HG02678 (cell line): ENCODE data around the gene HDAC9.
A peak's percentile ranks its signal among the peaks of the same experiment; 100 is the strongest.
"Not testable (repeated sequence)": the region's sequence is repeated elsewhere in the genome, so short reads cannot be mapped to it uniquely, and the experiment has no call there.

ENCODE experiments used
- ATAC-seq: cut with Tn5 transposase; IDR thresholded peaks from one replicate; pipeline ENCODE4 v1.9.1; 2021; ENCODE audit warnings: mild to moderate bottlenecking, moderate library complexity; ENCODE audit not compliant: unreplicated experiment

HDAC9 gene

DNA sequence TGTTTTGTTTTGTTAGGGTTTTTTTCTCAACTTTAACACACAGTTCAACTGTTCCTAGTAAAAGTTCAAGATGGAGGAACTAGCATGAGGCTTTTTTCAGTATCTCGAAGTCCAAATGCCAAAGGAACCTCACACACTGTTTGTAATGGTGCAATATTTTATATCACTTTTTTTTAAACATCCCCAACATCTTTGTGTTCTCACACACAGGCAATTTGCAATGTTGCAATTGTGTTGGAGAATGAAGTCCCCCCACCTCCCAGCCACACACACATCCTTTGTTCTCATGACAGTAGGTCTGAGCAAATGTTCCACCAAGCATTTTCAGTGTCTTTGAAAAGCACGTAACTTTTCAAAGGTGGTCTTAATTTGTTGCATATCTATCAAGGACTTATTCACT lies 501.0 kb downstream of the HDAC9 start:
- no peak for ATAC-seq

DNA sequence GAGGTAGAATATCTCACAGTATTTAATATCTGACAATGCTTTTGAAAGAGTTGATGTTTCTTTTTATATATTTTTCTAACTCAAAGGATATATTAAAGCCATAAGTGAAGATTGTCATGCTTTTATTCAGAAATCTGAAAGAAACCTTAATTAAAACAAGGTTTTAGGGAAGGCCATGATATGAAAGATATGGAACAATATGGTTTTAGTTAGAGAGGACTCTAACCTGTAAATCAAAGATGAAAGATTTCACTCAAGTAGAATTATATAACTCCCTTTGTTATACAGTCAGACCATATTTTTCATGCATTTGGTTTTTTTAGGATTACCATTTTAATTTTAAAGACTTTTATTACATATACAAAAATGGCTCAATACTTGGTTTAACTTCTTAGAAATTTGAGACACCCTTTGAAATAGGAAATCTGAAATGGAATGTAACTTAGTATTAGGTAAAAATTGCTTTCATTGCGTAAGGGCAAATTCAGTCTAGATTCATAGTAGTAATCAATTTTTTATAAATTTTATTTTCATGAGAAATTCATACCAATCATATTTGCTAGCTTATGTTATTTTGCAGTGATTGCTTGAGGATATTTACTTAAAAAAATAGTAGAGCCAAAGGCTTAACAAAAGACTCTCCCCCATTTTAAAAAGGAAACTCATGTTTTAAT lies 502.1 kb downstream of the HDAC9 start:
- no peak for ATAC-seq

DNA sequence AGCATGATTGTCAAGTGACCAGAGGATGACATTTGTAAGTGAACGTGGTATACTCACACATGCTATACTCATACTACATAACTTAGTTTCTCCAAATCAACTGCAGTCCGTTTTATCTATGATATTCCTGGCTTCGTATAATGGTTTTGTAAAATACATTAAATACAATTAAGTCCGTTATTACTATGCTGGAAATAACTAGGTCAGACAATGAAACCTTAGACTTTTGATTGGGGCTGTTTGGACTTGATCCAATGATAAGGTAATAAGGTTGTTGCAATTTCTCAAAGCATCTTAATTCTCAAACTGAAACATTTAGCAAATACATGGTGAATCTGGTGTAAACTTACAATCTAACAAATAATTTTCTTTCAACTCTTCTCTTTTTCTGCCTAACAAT lies 504.9 kb downstream of the HDAC9 start:
- ATAC-seq = no peak

DNA sequence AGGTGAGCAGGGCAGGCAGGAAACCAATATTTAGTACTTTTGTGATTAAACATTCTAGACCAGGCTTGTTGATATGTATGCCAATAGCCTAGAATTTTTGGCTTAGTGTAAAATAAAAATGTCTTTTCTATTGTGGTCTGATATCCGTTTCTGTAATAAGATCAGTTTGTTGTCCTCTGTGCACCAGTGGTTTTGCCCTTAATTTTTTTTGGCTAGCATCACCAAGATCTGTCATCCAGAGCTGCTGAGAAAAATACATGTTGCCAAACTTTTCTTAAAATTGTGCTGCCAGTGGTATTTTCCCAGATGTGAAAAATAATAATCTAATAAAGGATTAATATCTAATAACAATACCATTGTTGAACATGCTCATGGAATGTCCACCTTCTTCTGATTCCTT lies 506.3 kb downstream of the HDAC9 start:
- no peak for ATAC-seq

DNA sequence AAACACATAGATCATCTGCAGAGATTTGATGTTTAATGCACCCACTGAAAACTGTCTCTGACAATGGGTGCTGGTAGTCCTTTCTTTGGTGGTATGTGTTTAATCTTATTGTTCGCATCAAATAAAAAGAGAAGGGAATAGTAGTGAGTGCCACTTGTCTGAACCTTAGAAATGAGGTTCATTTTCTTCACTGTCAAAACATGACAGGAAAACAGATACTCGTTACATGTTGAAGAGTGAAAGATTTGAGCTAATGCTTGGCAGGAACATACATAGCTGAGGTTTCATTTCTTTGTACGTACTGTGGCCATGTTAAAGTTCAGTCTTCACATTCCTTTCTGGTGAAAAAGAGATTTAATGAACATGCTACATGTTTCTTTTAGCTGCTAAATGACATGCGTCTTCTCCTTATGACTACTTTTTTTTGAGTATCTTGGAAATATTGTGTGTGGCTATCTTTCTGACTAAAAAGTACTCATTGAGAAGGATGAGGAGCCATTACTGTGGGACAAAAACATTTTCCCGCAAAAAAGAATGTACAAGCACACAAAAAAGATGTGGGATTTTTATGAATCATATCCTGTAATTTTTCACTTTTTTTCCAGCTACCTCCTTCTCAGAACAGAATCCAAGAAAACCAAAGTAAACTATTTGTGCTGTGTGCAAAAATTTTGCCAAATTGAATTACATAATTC lies 513.8 kb downstream of the HDAC9 start:
- no peak for ATAC-seq

DNA sequence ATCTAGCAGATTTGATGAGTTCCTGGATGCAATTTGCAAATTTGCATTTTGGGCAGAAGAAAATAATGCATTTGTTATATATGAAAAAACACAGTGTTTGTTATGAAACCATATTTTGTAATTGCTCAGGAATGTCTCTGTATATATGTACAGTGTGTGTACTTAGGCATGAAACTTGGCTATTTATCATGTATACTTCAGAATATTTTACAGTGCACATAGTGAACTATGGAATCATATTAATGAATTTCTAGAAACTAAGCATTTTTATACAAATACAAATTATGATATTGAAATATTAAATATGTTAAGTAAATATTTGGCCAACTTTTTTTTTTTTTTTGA lies 514.4 kb downstream of the HDAC9 start:
- no peak for ATAC-seq

DNA sequence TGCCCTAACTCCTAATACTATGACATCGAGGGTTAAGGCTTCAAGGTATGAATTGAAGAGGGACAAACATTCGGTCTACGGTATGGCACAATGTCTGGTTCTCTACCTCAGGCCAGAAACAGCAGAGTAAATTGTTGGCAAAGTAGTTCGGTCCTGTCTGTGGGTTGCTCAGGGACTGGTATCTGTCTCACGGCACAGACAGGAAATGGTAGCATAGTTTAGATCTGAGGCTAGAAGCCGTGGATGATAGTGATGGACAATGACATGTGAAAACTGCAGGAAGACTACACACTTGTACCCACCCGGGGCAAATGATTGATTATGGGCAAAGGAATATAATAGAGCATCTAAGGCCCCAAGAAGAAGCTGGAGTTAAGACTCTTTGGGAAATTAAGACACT lies 515.7 kb downstream of the HDAC9 start:
- ATAC-seq = no peak

DNA sequence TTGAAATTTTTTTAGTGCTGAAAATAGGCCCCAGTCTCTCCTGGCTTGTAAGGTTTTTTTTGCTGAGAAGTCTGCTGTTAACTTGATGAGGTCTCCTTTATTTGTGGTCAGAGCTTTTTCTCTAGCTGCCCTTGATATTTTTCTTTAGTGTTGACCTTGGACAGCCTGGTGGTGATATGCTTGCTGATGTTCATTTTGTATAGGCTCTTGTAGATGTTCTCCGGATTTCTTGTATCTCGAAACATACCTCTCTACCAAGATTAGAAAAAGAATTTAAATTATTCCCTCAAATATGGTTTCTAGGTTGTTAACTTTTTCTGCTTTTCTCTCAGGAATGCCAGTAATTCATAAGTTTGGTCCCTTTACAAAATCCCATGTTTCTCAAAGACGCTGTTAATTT lies 519.5 kb downstream of the HDAC9 start:
- ATAC-seq = no peak

DNA sequence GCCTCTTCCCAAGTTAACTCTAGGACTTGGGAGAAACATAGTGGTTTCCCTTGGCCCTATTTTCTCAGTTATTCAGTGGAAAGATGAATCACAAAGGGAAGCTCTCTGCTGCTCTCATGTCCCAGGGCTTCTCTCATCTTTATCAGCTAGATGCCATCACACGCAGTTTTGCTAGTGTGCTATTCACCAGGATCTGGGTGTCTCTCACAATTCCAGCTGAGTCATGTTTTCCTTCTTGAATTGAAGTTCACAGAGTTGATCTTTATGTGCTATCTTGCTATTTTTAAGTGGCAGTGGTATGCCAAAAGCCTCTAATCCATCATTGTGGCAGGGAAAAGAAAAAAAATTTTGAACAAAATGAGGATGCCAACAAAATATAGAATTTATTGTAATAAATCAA lies 520.6 kb downstream of the HDAC9 start:
- no peak for ATAC-seq

DNA sequence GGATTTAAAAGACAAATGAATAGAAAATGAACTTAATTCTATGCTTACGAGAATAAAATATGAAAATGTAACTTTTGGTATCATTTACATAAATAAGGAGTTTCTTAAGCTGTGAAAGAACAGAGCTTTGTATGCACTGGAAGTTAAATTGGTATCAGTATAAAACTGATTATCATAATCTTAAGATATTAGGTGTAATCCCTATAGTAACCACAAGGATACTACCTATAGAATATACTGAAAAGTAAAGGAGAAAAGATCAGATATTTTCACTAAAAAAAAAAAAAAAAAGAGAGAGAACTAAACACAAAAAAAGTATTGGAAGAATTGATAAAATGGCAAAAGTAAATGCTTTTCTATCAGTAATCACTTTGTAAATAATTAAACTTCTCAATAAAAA lies 521.8 kb downstream of the HDAC9 start:
- no peak for ATAC-seq

DNA sequence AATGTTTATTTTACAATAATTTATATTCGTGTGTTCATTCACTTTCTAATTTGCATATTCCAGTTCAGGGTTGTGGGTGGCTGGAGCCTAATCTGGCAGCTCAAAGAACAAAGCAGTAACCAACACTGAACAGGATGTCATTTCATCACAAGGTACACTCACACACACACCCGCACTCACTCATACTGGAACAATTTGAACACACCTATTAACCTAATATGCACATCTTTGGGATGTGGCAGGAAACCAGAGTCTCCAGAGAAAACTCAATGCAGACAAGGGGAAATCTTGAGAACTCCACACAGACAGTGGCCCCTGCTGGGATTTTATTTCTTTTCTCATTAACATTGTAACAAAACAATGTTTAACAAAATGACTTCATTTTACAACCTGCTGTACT lies 524.5 kb downstream of the HDAC9 start:
- no peak for ATAC-seq

DNA sequence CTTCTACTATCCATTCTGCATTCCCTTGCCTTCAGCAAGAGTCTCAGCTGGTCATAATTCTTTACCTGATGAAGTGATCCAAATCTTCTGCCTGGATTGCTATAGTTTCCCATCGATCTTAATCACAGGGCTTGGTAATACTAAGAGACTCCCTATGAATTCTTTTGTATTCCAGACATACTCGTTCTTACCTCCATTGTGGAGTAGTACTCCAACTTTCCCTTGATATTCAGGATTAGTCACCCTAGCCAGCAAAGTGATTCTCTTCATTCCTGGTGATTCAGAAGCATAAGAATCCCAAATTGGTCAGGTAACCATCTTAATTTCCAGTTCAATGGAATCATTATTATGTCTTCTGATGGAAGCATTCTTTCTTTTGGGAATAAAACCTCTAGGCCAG lies 525.2 kb downstream of the HDAC9 start:
- no peak for ATAC-seq

DNA sequence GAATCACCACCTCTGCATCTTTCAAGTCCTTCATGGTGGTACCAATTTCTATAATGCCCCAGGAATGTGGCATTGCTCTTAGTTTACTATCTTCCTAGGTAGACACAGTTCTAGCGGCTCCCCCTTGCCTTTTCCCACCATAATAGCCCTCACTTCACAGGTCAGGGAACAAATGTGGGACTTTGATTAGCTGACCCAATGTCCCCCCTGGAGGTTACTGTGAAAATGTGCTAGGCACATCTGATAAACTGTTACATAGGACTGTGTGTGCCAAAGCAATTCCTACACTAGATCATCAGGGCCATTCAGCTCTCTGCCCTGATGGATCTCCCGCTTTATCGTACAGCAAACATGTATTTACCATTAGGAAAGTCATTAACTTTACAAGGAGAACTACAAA lies 527.9 kb downstream of the HDAC9 start:
- ATAC-seq = no peak

DNA sequence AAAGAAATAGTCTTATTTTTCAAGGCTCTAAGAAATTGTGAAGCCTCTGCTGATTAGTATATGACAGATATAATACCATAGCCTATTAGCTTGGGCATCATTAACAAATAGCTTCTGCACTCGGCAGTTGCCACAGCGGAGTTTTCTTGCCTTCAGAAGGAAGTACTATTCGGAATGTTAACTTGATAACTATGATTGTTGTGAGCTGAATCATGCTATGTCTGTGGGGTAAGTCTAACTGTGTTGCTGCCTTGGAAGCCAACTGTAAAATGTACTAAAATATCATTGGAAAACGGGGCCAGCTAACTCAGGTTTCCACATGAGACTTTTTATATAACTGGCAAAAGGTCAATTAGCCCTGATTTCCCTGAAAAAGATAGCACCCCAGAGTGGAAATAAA lies 528.7 kb downstream of the HDAC9 start:
- no peak for ATAC-seq

DNA sequence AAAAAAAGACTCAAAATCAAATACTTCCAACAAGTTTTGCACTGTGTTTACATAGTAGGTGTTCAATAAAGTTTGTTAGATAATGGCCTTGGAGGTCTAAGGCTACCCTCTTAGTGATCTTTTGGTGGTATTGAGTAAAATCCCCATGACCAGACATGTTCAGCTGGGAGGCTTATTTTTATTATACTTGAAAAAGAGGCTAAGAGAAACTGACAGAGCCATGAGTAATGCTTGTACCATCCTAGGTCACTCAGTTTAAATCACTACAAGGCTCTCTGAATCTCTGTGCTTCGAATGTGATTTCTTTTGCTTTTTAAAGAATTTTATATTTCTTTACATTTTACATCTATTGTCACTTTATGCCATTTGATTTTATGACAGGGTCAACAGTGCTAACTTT lies 531.3 kb downstream of the HDAC9 start:
- ATAC-seq = no peak

DNA sequence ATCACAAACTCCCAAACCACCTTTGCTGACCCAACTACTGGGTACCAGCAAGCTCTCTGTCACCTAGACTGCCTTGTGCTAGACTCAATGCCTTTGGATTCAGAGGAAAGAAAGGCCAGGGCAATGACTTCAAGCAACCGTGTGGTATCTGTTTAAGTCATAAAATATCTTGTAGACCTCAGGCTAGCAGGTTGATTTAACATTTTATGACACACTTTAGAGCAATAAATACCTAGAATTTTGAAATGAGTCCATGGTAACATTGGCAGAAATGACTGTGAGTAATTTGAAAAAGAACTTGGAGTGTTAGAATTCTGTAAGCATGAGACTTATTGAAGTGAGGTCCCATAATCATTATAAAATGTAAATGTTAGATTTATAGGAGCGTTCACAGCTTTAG lies 534.7 kb downstream of the HDAC9 start:
- no peak for ATAC-seq

DNA sequence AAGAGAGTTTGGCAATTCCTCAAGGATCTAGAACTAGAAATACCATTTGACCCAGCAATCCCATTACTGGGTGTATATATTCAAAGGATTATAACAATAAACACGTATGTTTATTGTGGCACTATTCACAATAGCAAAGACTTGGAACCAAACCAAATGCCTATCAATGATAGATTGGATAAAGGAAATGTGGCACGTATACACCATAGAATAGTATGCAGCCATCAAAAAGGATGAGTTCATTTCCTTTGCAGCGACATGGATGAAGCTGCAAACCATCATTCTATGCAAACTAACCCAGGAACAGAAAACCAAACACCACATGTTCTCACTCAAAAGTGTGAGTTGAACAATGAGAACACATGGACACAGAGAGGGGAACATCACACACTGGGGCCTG lies 537.4 kb downstream of the HDAC9 start:
- not testable (repeated sequence) for ATAC-seq

DNA sequence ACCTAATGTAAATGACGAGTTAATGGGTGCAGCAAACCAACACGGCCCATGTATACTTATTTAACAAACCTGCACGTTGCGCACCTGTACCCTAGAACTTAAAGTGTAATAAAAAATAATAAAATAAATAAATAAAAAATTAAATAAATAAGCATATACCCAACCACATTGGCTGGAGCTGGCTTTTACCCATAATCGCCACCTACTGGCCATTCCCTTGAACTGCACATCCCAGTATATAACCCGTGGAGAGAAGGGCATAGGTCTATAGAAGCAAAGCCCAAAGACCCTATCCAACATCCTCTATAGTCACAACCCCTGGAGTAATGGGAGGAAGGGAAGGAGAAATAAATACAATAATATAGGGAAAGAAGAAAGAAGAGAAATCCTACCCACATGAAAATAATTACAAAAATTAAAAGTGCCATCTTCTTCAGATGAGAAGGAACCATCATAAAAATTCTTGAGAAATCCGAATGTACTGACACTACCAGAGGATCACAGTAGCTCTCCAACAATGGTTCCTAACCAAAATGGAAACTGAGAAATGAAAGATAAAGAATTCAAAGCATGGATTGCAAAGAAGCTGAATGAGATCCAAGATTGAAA lies 556.3 kb downstream of the HDAC9 start:
- peak; percentile 94 for ATAC-seq
